Neural progenitor cell (in vitro differentiated cells): ENCODE results near the gene PSME3IP1. TPM values are rescaled to one million over a fixed set of nuclear protein-coding genes. Genes with fewer than 3 reads are reported as not detected.

Experiments
- DNase-seq: peaks from one replicate; pipeline ENCODE4 v3.0.0-alpha.2; 2016; ENCODE audit warnings: low spot score
- H2AFZ ChIP-seq: fragments of 200-600 bp; sonication (generic); replicated peaks from 2 replicates; pipeline ENCODE4 v1.6.1; 2016; ENCODE audit warnings: antibody characterized with exemption
- H3F3A ChIP-seq: fragments of 200-600 bp; sonication (generic); 2 replicates; pipeline ENCODE4 v1.6.1; 2016; ENCODE audit warnings: antibody characterized with exemption, low read depth
- H3K27ac ChIP-seq: fragments of 200-600 bp; sonication (generic); 2 replicates; pipeline ENCODE4 v1.5.1; 2016; ENCODE audit warnings: mild to moderate bottlenecking
- H3K27me3 ChIP-seq: fragments of 200-600 bp; sonication (generic); 2 replicates; pipeline ENCODE4 v1.6.1; 2016; ENCODE audit warnings: mild to moderate bottlenecking, moderate library complexity
- H3K36me3 ChIP-seq: fragments of 200-600 bp; sonication (generic); 2 replicates; pipeline ENCODE4 v1.5.1; 2016
- H3K4me1 ChIP-seq: fragments of 200-600 bp; sonication (generic); 2 replicates; pipeline ENCODE4 v1.6.1; 2016; ENCODE audit warnings: mixed run types
- H3K4me2 ChIP-seq: fragments of 200-600 bp; sonication (generic); 2 replicates; pipeline ENCODE4 v1.6.1; 2016
- H3K4me3 ChIP-seq: fragments of 200-600 bp; sonication (generic); 2 replicates; pipeline ENCODE4 v1.5.1; 2016
- H3K79me2 ChIP-seq: fragments of 200-600 bp; sonication (generic); 2 replicates; pipeline ENCODE4 v1.6.1; 2016; ENCODE audit warnings: low read depth
- H3K9ac ChIP-seq: fragments of 200-600 bp; sonication (generic); 2 replicates; pipeline ENCODE4 v1.6.1; 2016
- H3K9me3 ChIP-seq: fragments of 200-600 bp; sonication (generic); 2 replicates; pipeline ENCODE4 v1.5.1; 2016; ENCODE audit warnings: low read depth
- H4K20me1 ChIP-seq: fragments of 200-600 bp; sonication (generic); 2 replicates; pipeline ENCODE4 v1.6.1; 2016; ENCODE audit warnings: low read depth
- H3K27ac Mint-ChIP-seq: 3 replicates; pipeline ENCODE4 v1.8.0; 2021; ENCODE audit warnings: mixed read lengths
- H3K27me3 Mint-ChIP-seq: 2 replicates; pipeline ENCODE4 v1.8.0; 2022; ENCODE audit warnings: low read depth, mild to moderate bottlenecking, inconsistent platforms, moderate library complexity, mixed read lengths; ENCODE audit not compliant: insufficient read depth
- H3K36me3 Mint-ChIP-seq: 3 replicates; pipeline ENCODE4 v1.8.0; 2021; ENCODE audit warnings: mixed read lengths
- H3K4me1 Mint-ChIP-seq: 3 replicates; pipeline ENCODE4 v1.8.0; 2021; ENCODE audit warnings: mixed read lengths
- H3K4me3 Mint-ChIP-seq: 3 replicates; pipeline ENCODE4 v1.8.0; 2021; ENCODE audit warnings: mild to moderate bottlenecking, moderate library complexity, mixed read lengths
- H3K9me3 Mint-ChIP-seq: 3 replicates; pipeline ENCODE4 v1.8.0; 2020; ENCODE audit warnings: mixed read lengths
- CTCF ChIP-seq: fragments of 200-600 bp; sonication (generic); IDR thresholded peaks from 2 replicates; pipeline ENCODE4 v1.5.1; 2017; ENCODE audit warnings: antibody characterized with exemption, mild to moderate bottlenecking
- EZH2 ChIP-seq: fragments of 200-600 bp; sonication (generic); IDR thresholded peaks from 2 replicates; pipeline ENCODE4 v1.6.1; 2017; ENCODE audit warnings: antibody characterized with exemption, mild to moderate bottlenecking, moderate library complexity
- EZH2phosphoT487 ChIP-seq: fragments of 200-600 bp; sonication (generic); IDR thresholded peaks from 2 replicates; pipeline ENCODE4 v1.6.1; 2017; ENCODE audit warnings: antibody characterized with exemption
- total RNA-seq: library from RNA; depleted of rRNA; stranded (reverse); fragments of >200 nt; gene quantifications from 2 replicates; pipeline ENCODE4 v1.2.3, GENCODE V29; 2015; ENCODE audit warnings: low replicate concordance

The PSME3IP1 gene
- total RNA-seq, 1 donor from 2014 or later, result 184 TPM

- H3K4me1 ChIP-seq, result peaks cover 22% of the 10 kb centered on the region
- no peaks in the 10 kb centered on the region for H3K79me2 ChIP-seq
- Mint-ChIP-seq H3K36me3 (peaks cover 6% of the 10 kb centered on the region), H3K9me3 (no peaks in the 10 kb centered on the region), H3K27ac (peak overlapping the region; percentile 81), H3K4me3 (no peak overlapping the region), H3K4me1 (peaks cover 49% of the 10 kb centered on the region), H3K27me3 (peaks cover 4% of the 10 kb centered on the region)
- no peak overlapping the region for H3K4me2 ChIP-seq
- TF ChIP-seq EZH2 (no peak), EZH2phosphoT487 (no peak), CTCF (no peak)
- H2AFZ ChIP-seq, result no peak overlapping the region
- DNase-seq, result no peak
- H4K20me1 ChIP-seq, result no peaks in the 10 kb centered on the region
- no peaks in the 10 kb centered on the region for H3F3A ChIP-seq
- no peaks in the 10 kb centered on the region for H3K9me3 ChIP-seq
- no peak overlapping the region for H3K4me3 ChIP-seq
- H3K9ac ChIP-seq, result no peak overlapping the region
- no peaks in the 10 kb centered on the region for H3K27me3 ChIP-seq
- no peaks in the 10 kb centered on the region for H3K36me3 ChIP-seq
- H3K27ac ChIP-seq, result no peak overlapping the region
Measured at GRCh38 chr16:57128771-57129389, 57.0 kb downstream of the PSME3IP1 start.

- Mint-ChIP-seq H3K27ac (peak overlapping the region; percentile 67), H3K36me3 (peaks cover 8% of the 10 kb centered on the region), H3K9me3 (no peaks in the 10 kb centered on the region), H3K27me3 (peaks cover 6% of the 10 kb centered on the region), H3K4me1 (peaks cover 44% of the 10 kb centered on the region), H3K4me3 (no peak overlapping the region)
- no peaks in the 10 kb centered on the region for H4K20me1 ChIP-seq
- no peaks in the 10 kb centered on the region for H3K36me3 ChIP-seq
- H3K79me2 ChIP-seq, result no peaks in the 10 kb centered on the region
- H3K27ac ChIP-seq, result no peak overlapping the region
- H3K9ac ChIP-seq, result no peak overlapping the region
- no peak overlapping the region for H3K4me3 ChIP-seq
- TF ChIP-seq EZH2 (no peak), CTCF (no peak), EZH2phosphoT487 (no peak)
- no peaks in the 10 kb centered on the region for H3K9me3 ChIP-seq
- no peaks in the 10 kb centered on the region for H3F3A ChIP-seq
- H2AFZ ChIP-seq, result no peak overlapping the region
- peaks cover 13% of the 10 kb centered on the region for H3K4me1 ChIP-seq
- no peak for DNase-seq
- no peaks in the 10 kb centered on the region for H3K27me3 ChIP-seq
- no peak overlapping the region for H3K4me2 ChIP-seq
Measured at GRCh38 chr16:57127836-57128235, 58.0 kb downstream of the PSME3IP1 start.

- Histone ChIP-seq H3K27ac (no peak overlapping the region), H3K4me2 (no peak overlapping the region), H3K9ac (no peak overlapping the region), H3K9me3 (no peaks in the 10 kb centered on the region), H3K4me1 (peaks cover 7% of the 10 kb centered on the region), H3K36me3 (no peaks in the 10 kb centered on the region), H2AFZ (no peak overlapping the region), H3K4me3 (no peak overlapping the region), H3K79me2 (no peaks in the 10 kb centered on the region), H3F3A (no peaks in the 10 kb centered on the region), H3K27me3 (no peaks in the 10 kb centered on the region), H4K20me1 (no peaks in the 10 kb centered on the region)
- DNase-seq, result no peak
- H3K27ac Mint-ChIP-seq, result no peak overlapping the region
- no peaks in the 10 kb centered on the region for H3K9me3 Mint-ChIP-seq
- TF ChIP-seq EZH2phosphoT487 (no peak), EZH2 (no peak), CTCF (no peak)
- peaks cover 8% of the 10 kb centered on the region for H3K36me3 Mint-ChIP-seq
- H3K4me3 Mint-ChIP-seq, result no peak overlapping the region
- H3K4me1 Mint-ChIP-seq, result peaks cover 38% of the 10 kb centered on the region
- H3K27me3 Mint-ChIP-seq, result peaks cover 6% of the 10 kb centered on the region
Measured at GRCh38 chr16:57127037-57127763, 58.6 kb downstream of the PSME3IP1 start.
